ENCODE measurements around the gene FFAR2.

The FFAR2 gene

DNA sequence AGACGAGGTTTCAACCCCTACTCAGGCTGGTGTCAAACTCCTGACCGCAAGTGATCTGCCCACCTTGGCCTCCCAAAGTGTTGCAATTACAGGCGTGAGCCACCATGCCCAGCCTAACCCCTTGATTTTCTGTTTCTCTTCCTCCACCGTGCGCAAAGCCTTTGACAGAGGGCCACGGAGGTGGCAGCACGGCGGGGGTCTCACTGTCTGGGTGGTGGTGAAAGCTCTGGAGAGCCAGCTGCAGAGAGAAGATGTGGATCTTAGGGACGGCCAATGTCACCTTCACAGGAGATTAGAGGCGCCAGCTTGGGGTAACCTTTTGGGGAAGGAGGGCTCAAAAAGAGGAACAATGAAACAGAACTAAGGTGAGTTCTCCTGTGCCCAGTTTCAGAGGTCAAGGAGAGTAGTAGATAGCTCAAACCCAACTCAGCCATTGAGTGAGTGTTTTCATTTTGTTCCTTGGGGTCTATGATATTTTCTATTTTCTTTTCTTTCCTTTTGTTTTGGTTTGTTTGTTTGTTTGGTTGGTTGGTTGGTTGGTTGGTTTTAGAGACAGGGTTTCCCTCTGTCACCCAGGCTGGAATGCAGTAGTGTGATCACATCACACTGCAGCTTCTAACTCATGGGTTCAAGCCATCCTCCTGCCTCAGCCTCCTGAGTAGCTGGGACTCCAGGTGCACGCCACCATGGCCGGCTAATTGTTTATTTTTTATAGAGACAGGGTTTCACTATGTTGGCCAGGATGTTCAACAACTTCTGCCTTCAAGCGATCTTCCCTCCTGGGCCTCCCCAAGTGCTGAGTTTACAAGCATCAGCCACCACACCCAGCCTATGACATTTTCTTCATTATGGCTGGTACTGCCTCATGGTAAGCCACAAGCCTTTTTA lies 39.5 kb upstream of the FFAR2 start:
- DNase-seq (ENCODE audit: low spot score) (peak; percentile 20), ATAC-seq (ENCODE audit: low read depth) (no peak)
- TF ChIP-seq, protein P1, sequence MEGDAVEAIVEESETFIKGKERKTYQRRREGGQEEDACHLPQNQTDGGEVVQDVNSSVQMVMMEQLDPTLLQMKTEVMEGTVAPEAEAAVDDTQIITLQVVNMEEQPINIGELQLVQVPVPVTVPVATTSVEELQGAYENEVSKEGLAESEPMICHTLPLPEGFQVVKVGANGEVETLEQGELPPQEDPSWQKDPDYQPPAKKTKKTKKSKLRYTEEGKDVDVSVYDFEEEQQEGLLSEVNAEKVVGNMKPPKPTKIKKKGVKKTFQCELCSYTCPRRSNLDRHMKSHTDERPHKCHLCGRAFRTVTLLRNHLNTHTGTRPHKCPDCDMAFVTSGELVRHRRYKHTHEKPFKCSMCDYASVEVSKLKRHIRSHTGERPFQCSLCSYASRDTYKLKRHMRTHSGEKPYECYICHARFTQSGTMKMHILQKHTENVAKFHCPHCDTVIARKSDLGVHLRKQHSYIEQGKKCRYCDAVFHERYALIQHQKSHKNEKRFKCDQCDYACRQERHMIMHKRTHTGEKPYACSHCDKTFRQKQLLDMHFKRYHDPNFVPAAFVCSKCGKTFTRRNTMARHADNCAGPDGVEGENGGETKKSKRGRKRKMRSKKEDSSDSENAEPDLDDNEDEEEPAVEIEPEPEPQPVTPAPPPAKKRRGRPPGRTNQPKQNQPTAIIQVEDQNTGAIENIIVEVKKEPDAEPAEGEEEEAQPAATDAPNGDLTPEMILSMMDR (IDR thresholded peaks at IDR 0.05; ENCODE audit: poor library complexity, severe bottlenecking) = no peak
- Histone ChIP-seq H3K9me3 (ENCODE audit: severe bottlenecking) (no peaks in the 10 kb centered on the region), H3K27ac (ENCODE audit: poor library complexity, severe bottlenecking) (no peak overlapping the region), H3K27me3 (ENCODE audit: insufficient read depth, poor library complexity, severe bottlenecking) (peaks cover 23% of the 10 kb centered on the region), H3K4me1 (ENCODE audit: insufficient read depth, poor library complexity, severe bottlenecking) (peaks cover 3% of the 10 kb centered on the region), H3K36me3 (ENCODE audit: low read depth) (no peaks in the 10 kb centered on the region), H3K4me3 (ENCODE audit: severe bottlenecking) (no peak overlapping the region)

DNA sequence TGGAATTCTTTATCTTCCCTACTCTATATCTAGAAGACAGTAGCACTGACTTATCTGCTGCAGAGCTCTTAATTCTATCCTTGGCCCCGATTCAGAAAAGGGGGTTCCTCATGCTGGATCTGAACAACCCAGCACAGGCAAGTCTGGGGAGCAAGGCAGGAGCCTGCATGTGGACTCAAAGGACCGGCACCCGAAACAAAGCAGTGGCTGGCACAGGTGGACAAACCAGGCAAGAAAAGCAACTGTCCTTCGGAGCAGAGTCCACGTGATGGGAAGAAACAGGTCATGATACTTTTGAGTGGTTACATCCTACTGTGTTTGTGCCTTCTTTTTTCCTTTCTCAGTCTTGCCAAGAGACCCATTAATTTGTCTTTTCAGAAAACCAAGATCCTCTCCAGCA lies 38.9 kb upstream of the FFAR2 start:
- DNase-seq (ENCODE audit: low spot score) = peak; percentile 14
- Histone ChIP-seq H3K4me1 (ENCODE audit: insufficient read depth, poor library complexity, severe bottlenecking) (peaks cover 3% of the 10 kb centered on the region), H3K9me3 (ENCODE audit: severe bottlenecking) (no peaks in the 10 kb centered on the region), H3K36me3 (ENCODE audit: low read depth) (no peaks in the 10 kb centered on the region), H3K27ac (ENCODE audit: poor library complexity, severe bottlenecking) (no peak overlapping the region), H3K4me3 (ENCODE audit: severe bottlenecking) (no peak overlapping the region), H3K27me3 (ENCODE audit: insufficient read depth, poor library complexity, severe bottlenecking) (peaks cover 23% of the 10 kb centered on the region)
- ATAC-seq (ENCODE audit: low read depth) = no peak
- TF ChIP-seq, protein P1 (IDR thresholded peaks at IDR 0.05; ENCODE audit: poor library complexity, severe bottlenecking) = no peak

DNA sequence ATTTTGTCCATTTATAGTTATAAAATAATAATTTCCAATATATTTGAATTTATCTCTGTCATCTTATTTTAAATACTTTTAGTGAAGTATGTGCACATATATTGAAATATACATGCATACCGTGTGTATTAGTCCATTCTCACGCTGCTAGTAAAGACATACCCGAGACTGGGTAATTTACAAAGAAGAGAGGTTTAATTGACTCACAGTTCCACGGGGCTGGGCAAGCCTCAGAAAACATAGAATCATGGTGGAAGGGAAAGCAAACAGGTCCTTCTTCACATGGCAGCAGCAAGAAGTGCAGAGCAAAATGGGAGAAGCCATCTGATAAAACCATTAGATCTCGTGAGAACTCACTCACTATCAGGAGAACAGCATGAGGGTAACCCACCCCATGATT lies 37.6 kb upstream of the FFAR2 start:
- ATAC-seq (ENCODE audit: low read depth) (no peak), DNase-seq (ENCODE audit: low spot score) (no peak)
- TF ChIP-seq, protein P1 (IDR thresholded peaks at IDR 0.05; ENCODE audit: poor library complexity, severe bottlenecking) = no peak
- Histone ChIP-seq H3K27me3 (ENCODE audit: insufficient read depth, poor library complexity, severe bottlenecking) (peaks cover 24% of the 10 kb centered on the region), H3K9me3 (ENCODE audit: severe bottlenecking) (no peaks in the 10 kb centered on the region), H3K36me3 (ENCODE audit: low read depth) (no peaks in the 10 kb centered on the region), H3K4me1 (ENCODE audit: insufficient read depth, poor library complexity, severe bottlenecking) (no peaks in the 10 kb centered on the region), H3K27ac (ENCODE audit: poor library complexity, severe bottlenecking) (no peak overlapping the region), H3K4me3 (ENCODE audit: severe bottlenecking) (no peak overlapping the region)

DNA sequence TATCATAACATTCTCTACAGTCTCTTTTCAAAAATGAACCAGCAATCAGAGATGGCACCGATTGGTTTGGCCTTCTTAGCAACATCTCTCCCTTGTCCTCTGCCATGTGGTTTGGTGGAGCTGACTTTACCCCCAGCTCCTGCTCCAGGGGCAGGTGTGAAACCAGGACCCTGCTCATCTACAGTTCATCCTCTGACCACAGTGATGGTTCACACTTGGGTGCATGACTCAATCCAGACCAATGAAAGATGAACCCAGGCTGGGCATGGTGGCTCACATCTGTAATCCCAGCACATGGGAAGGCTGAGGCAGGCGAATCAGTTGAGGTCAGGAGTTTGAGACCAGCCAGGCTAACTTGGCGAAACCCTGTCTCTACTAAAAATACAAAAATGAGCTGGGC lies 33.6 kb upstream of the FFAR2 start:
- DNase-seq (ENCODE audit: low spot score) = no peak
- H3K4me3 ChIP-seq (ENCODE audit: severe bottlenecking) = no peak overlapping the region
- peaks cover 43% of the 10 kb centered on the region for H3K27me3 ChIP-seq (ENCODE audit: insufficient read depth, poor library complexity, severe bottlenecking)
- no peak overlapping the region for H3K27ac ChIP-seq (ENCODE audit: poor library complexity, severe bottlenecking)
- no peaks in the 10 kb centered on the region for H3K36me3 ChIP-seq (ENCODE audit: low read depth)
- TF ChIP-seq, protein P1 (IDR thresholded peaks at IDR 0.05; ENCODE audit: poor library complexity, severe bottlenecking) = no peak
- ATAC-seq (ENCODE audit: low read depth) = no peak
- H3K4me1 ChIP-seq (ENCODE audit: insufficient read depth, poor library complexity, severe bottlenecking) = no peaks in the 10 kb centered on the region
- H3K9me3 ChIP-seq (ENCODE audit: severe bottlenecking) = no peaks in the 10 kb centered on the region

DNA sequence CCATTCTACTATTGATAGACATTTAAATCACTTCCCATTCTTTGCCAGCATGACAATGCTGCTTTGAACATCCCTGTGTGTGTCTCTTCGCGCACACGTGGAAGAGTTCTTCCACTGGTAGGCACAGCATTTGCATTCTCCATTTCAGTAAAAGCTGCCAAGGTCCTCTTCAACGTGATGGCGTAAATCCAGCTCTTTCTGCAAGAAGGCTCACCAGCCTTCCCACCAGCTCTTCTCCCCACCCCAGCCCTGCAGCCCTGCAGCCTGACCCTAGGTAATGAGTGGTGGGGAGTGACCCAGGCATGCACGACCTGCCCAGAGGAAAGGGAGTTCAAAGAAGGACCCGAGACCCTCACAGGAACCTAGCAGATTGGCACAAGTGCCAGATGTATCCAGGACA lies 31.7 kb upstream of the FFAR2 start:
- TF ChIP-seq, protein P1 (IDR thresholded peaks at IDR 0.05; ENCODE audit: poor library complexity, severe bottlenecking) = no peak
- Histone ChIP-seq H3K27ac (ENCODE audit: poor library complexity, severe bottlenecking) (no peak overlapping the region), H3K36me3 (ENCODE audit: low read depth) (no peaks in the 10 kb centered on the region), H3K9me3 (ENCODE audit: severe bottlenecking) (no peaks in the 10 kb centered on the region), H3K4me1 (ENCODE audit: insufficient read depth, poor library complexity, severe bottlenecking) (no peaks in the 10 kb centered on the region), H3K4me3 (ENCODE audit: severe bottlenecking) (no peak overlapping the region), H3K27me3 (ENCODE audit: insufficient read depth, poor library complexity, severe bottlenecking) (peaks cover 36% of the 10 kb centered on the region)
- ATAC-seq (ENCODE audit: low read depth) (no peak), DNase-seq (ENCODE audit: low spot score) (no peak)
